ENCODE results near the gene JAM3.

The JAM3 gene

DNA sequence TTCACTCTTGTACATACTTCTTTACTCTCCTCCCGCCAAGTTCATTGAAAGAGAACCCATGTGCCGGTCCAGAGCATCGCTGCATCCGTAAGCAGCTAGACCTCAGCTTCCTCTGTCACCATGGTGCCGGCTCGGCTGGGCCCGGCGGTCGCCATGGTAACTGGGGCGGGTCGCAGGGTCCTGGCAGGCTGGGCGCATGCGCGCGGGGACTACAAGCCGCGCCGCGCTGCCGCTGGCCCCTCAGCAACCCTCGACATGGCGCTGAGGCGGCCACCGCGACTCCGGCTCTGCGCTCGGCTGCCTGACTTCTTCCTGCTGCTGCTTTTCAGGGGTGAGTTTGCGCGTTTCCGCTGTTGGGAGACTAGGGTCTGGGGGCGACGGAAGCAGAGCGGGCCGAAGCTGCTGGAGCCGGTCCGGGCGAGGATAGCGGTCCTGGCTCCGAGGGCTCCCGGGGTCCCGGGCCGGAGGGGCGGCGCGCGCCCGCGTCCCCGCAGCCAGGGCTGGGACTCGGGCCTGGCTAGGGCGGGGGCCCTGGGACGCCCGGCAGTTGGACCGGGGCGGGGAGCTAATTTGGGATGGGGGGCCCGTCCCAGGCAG is at the start of gene JAM3:
TSS of gene JAM3 (plus strand) at position 244 of the 597 bp plus-strand sequence. CDS start at position 256, 12 bp downstream.
- TF ChIP-seq CTCF (IDR thresholded peaks at IDR 0.05; ENCODE audit: low read depth, low read length): no peak
- H3K4me3 ChIP-seq (replicated peaks in 1 of 2; ENCODE audit: low read depth in 2 of 2, low read length in 2 of 2): peak within 1 kb of the TSS; percentile 79 to 94

GRCh38 chr11:134019500-134019899 is 49.4 kb upstream of the JAM3 start:
- no peak for DNase-seq (ENCODE audit: low read depth in 2 of 2)
- TF ChIP-seq CTCF (IDR thresholded peaks at IDR 0.05; ENCODE audit: low read depth, low read length): no peak
- H3K4me3 ChIP-seq (replicated peaks in 1 of 2; ENCODE audit: low read depth in 2 of 2, low read length in 2 of 2): no peak overlapping the region

More for the DNA sequence above, at the start of gene JAM3:
- peak; percentile 95 to 97 for DNase-seq (ENCODE audit: low read depth in 2 of 2)

GRCh38 chr11:134020598-134020997 is 48.3 kb upstream of the JAM3 start:
- TF ChIP-seq CTCF (IDR thresholded peaks at IDR 0.05; ENCODE audit: low read depth, low read length): no peak
- no peak overlapping the region for H3K4me3 ChIP-seq (replicated peaks in 1 of 2; ENCODE audit: low read depth in 2 of 2, low read length in 2 of 2)

GRCh38 chr11:134021326-134021725 is 47.5 kb upstream of the JAM3 start:
- DNase-seq (ENCODE audit: low read depth in 2 of 2): no peak
- H3K4me3 ChIP-seq (replicated peaks in 1 of 2; ENCODE audit: low read depth in 2 of 2, low read length in 2 of 2): no peak overlapping the region
- no peak for TF ChIP-seq CTCF (IDR thresholded peaks at IDR 0.05; ENCODE audit: low read depth, low read length)

More at GRCh38 chr11:134020598-134020997, 48.3 kb upstream of the JAM3 start:
- no peak for DNase-seq (ENCODE audit: low read depth in 2 of 2)

GRCh38 chr11:134022748-134023147 is 46.1 kb upstream of the JAM3 start:
- TF ChIP-seq CTCF (IDR thresholded peaks at IDR 0.05; ENCODE audit: low read depth, low read length): no peak
- DNase-seq (ENCODE audit: low read depth in 2 of 2): no peak
- H3K4me3 ChIP-seq (replicated peaks in 1 of 2; ENCODE audit: low read depth in 2 of 2, low read length in 2 of 2): no peak overlapping the region

DNA sequence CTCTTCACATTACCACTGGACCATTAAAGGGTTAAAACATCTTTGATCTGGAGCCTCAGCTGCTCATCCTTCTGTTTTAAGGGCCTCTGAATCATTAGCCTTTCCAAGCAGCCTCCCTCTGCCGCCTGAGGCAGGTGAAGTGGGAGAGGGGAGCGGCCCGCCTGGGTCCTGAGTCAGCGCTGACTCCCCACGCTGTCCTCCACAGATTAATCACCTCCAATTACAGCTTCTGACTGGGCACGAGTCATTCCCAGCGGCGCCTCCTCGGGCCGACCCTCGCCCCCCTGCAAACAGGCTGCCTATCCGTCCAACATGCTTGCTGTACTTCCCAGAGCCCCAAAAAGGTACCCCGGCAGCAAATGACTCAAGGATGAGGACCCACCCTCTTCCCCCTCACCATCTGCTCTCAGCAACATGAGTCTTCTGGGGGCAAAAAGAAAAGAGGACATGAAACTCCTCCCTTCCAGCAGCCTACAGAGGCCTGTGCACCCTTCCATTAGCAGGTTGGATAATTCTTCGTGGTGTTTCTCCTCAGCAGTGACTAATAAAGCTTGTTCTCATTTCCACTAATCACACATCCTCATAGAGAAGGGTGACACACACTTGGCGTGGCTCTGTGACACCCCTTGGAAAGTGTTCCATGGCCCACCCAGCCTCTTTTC is 44.3 kb upstream of the JAM3 start:
- no peak overlapping the region for H3K4me3 ChIP-seq (replicated peaks in 1 of 2; ENCODE audit: low read depth in 2 of 2, low read length in 2 of 2)
- no peak for TF ChIP-seq CTCF (IDR thresholded peaks at IDR 0.05; ENCODE audit: low read depth, low read length)
- DNase-seq (ENCODE audit: low read depth in 2 of 2): no peak

Measured in cardiac fibroblast (primary cell).